NCI-H1048 (cell line): ENCODE measurements around the gene BMX.

Experiments used
- DNase-seq: peaks from one replicate; lab custom pipeline; 2025; lab: John Stamatoyannopoulos, UW

The BMX gene

DNA sequence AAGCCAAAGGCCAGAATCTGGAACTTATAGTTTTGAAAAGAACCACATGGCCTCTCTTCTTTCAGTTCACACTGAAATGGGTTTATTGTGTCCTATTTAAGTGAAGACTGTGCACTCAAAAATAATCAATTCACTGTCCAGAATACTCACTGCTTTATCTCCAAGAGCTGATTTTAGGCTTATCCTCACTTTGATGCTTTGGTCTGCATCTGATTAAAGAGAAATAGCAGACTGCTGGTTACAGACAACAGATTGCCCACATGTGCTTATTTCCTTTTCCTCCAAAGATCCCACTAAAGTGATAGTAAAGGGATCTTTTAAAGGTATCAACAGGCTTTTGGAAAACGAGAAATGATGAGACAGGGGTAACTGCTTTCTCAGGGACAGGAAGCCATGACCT, 69.5 kb downstream of the BMX start:
- no peak for DNase-seq

DNA sequence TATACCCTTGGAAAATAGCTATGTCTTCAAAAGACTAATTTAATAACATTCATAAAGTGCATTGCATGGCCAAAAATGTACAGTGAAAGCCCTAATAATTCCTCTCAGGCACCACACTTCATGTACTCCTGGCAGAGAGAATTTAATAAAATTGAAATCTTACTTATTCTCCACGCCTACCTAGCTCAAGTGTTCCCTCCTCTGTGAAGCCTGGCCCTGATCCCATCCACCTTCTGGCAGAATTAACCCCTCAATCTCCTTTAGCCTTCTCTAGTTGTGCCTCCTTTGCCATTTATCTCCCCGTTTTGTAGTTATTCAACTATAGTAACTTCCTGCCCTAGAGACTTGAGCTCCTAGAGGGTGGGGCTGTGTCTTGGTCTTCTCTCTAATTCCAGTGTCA, 73.4 kb downstream of the BMX start:
- DNase-seq: no peak

GRCh38 chrX:15576019-15576418, 75.4 kb downstream of the BMX start:
- no peak for DNase-seq

GRCh38 chrX:15579778-15580747, 79.5 kb downstream of the BMX start:
- no peak for DNase-seq

DNA sequence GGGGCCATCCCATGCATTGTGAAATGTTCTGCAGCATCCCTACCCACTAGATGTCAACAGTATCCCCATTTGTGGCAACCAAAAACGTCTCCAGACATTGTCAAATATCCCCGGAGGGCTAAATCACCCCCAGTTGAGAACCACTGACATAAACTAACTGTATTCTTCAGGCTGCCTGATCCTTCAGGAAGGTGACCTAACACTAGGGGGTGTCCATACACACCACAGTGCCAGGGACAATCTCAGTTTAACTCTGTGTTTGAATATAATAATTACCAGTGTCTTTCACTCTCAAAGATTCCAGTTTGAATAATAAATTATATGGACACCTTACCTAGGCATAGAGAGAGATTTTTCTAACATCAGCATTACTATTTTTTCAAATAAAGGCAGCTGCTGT, 93.8 kb downstream of the BMX start:
- DNase-seq: no peak

DNA sequence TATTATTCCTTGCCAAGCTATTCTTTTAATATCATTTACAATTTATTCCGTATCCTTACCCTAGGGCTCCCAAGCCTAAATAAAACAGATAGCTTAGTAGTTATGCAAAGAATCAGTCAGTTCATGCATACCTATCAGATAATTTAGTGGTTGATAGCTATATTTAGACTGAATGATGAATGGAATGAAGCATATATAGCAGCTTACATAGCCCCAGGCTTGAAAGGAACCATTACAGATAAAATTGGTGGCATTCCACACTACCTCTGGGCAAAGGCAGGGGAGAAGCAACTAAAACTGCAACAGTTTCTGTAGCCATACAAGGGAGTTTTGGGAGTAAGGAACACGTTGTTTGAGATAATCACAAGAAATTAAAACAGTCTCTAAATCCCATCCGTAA, 97.4 kb downstream of the BMX start:
- DNase-seq: no peak

- no peak for DNase-seq
Observed at GRCh38 chrX:15599461-15599860, 98.9 kb downstream of the BMX start.

DNA sequence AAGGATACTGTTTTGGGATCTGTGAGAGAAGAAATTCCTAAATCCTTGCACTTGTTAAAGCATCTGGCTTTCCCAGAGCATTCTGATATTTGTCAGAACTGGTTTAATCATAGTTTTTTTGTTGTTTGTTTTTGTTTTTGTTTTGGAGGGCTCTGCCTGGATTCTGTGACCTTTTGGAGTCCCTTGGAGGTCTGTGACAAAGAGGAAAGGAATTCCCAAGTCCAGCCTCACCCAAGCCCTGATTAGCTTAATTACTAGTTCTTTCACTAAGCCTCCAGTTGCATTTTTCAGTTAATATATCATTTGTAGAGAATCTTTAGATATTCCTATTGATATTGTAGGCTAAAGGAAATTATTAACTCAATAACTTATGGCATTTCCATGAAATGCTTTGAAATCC, 99.4 kb downstream of the BMX start:
- DNase-seq: no peak

- no peak for DNase-seq
Observed at GRCh38 chrX:15600745-15601144, 100.1 kb downstream of the BMX start, which contains the start of gene ACE2. ACE2 (minus strand) TSS chrX:15600960; CDS start chrX:15600911, 49 bp downstream.

GRCh38 chrX:15601932-15602331, 101.3 kb downstream of the BMX start:
- DNase-seq: no peak

DNA sequence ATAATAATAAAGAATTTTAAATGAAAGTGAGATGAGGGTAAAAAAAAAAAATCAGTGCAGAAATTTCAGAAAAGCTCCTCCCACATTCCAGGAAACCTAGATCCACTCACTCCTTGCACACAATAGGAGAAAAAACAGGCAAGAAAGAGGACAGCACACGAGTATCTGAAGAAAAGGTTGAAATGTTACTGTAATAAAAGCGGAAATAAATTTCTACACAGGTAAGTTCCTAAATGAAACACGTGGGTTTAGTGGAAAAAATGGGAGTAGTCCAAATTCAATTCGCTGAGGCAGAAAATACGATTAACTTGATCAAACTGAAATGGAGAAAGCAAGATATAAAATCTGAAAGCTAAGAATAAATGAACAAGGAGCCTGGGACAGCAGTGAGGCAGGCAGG, 102.2 kb downstream of the BMX start:
- no peak for DNase-seq

GRCh38 chrX:15605226-15605625, 104.6 kb downstream of the BMX start:
- DNase-seq: no peak
